Stimulated activated CD4-positive, alpha-beta T cell treated with anti-CD3 and anti-CD28 coated beads, Interleukin-15, amount 100 ng/mL, for 24 hours (primary cell): ENCODE measurements around the gene PIGB.
"Not testable (repeated sequence)": the region's sequence is repeated elsewhere in the genome, so short reads cannot be mapped to it uniquely, and the experiment has no call there.

Experiments
- DNase-seq: peaks from one replicate; pipeline ENCODE4 v3.0.0-alpha.2; 2020

Gene PIGB

GRCh38 chr15:55387027-55387426 is 68.0 kb downstream of the PIGB start:
- no peak for DNase-seq

GRCh38 chr15:55389264-55389607 is 70.2 kb downstream of the PIGB start:
- DNase-seq: no peak

- no peak for DNase-seq
These were observed 75.7 kb downstream of the PIGB start for GRCh38 chr15:55394694-55395093.

- DNase-seq: no peak
These were observed 79.2 kb downstream of the PIGB start for GRCh38 chr15:55398243-55398642.

- DNase-seq: not testable (repeated sequence)
These were observed 81.0 kb downstream of the PIGB start for GRCh38 chr15:55400050-55400449.

- DNase-seq: no peak
These were observed 82.8 kb downstream of the PIGB start for GRCh38 chr15:55401786-55402246.

- DNase-seq: no peak
These were observed 83.7 kb downstream of the PIGB start for GRCh38 chr15:55402707-55403106.

GRCh38 chr15:55403531-55403930 is 84.5 kb downstream of the PIGB start:
- DNase-seq: no peak
